IMR-90 (cell line): ENCODE results near the gene PTPN7. TPM values are rescaled to one million over a fixed set of nuclear protein-coding genes. Genes with fewer than 3 reads are reported as not detected.

Source experiments
- ATAC-seq: fragments of 200-7000 bp; cut with Tn5 transposase; 2 replicates; pipeline ENCODE4 v1.9.1; 2020; ENCODE audit warnings: low read depth, mild to moderate bottlenecking, moderate library complexity
- BruUV-seq: library from RNA; stranded (reverse); fragments of 400-500 nt; replicated peaks from 2 replicates; lab custom pipeline; 2021; lab: Mats Ljungman, UMichigan
- CTCF ChIA-PET: fragments of 300-600 bp; formaldehyde crosslinking; extraction: SDS; loops from one replicate; lab custom pipeline; 2021; ENCODE audit warnings: antibody characterized with exemption; lab: Yijun Ruan, JAX
- POLR2A ChIA-PET: fragments of 300-600 bp; sonication (Branson Sonifier 250); formaldehyde crosslinking; loops from one replicate; lab custom pipeline; 2022; ENCODE audit warnings: antibody characterized with exemption; ENCODE audit not compliant: unreplicated experiment; lab: Charles Lee
- DNase-seq: peaks from one replicate; pipeline ENCODE4 v3.0.0; 2013
- H2AFZ ChIP-seq: replicated peaks from 2 replicates; pipeline ENCODE3; 2013; ENCODE audit warnings: low read length, mild to moderate bottlenecking; ENCODE audit not compliant: poor library complexity
- H2AK5ac ChIP-seq: 2 replicates; pipeline ENCODE4 v1.6.1; 2013; ENCODE audit warnings: low read depth, low read length, inconsistent platforms
- H2AK9ac ChIP-seq: replicated peaks from 2 replicates; pipeline ENCODE3; 2013; ENCODE audit warnings: mild to moderate bottlenecking, low read depth, low read length, moderate library complexity; ENCODE audit not compliant: poor library complexity
- H2BK120ac ChIP-seq: 2 replicates; pipeline ENCODE4 v1.6.1; 2013; ENCODE audit warnings: low read depth, low read length, inconsistent platforms
- H2BK15ac ChIP-seq: 3 replicates; pipeline ENCODE4 v1.6.1; 2013; ENCODE audit warnings: low read depth, low read length, inconsistent platforms
- H2BK20ac ChIP-seq: 2 replicates; pipeline ENCODE4 v1.6.1; 2013; ENCODE audit warnings: low read depth, mild to moderate bottlenecking, inconsistent platforms, low read length, moderate library complexity
- H2BK5ac ChIP-seq: 2 replicates; pipeline ENCODE4 v1.6.1; 2013; ENCODE audit warnings: mild to moderate bottlenecking, low read depth, low read length, inconsistent platforms; ENCODE audit not compliant: poor library complexity, severe bottlenecking
- H3K14ac ChIP-seq: replicated peaks from 2 replicates; pipeline ENCODE4 v1.6.1; 2013; ENCODE audit warnings: low read depth, low read length, inconsistent platforms
- H3K18ac ChIP-seq: 2 replicates; pipeline ENCODE4 v1.6.1; 2013; ENCODE audit warnings: low read depth, low read length, control low read depth
- H3K23ac ChIP-seq: 2 replicates; pipeline ENCODE4 v1.6.1; 2013; ENCODE audit warnings: low read depth, low read length, inconsistent platforms
- H3K27ac ChIP-seq: 2 replicates; pipeline ENCODE4 v1.5.1; 2013; ENCODE audit warnings: mild to moderate bottlenecking, control low read depth, low read length; ENCODE audit not compliant: insufficient read depth
- H3K27me3 ChIP-seq: 2 replicates; pipeline ENCODE4 v1.6.1; 2013; ENCODE audit warnings: low read length; ENCODE audit not compliant: control insufficient read depth, insufficient read depth
- H3K36me3 ChIP-seq: 2 replicates; pipeline ENCODE4 v1.6.1; 2013; ENCODE audit warnings: low read length, mixed read lengths; ENCODE audit not compliant: control insufficient read depth, insufficient read depth
- H3K4ac ChIP-seq: 2 replicates; pipeline ENCODE4 v1.6.1; 2013; ENCODE audit warnings: low read depth, low read length, inconsistent platforms
- H3K4me1 ChIP-seq: 2 replicates; pipeline ENCODE4 v1.6.1; 2013; ENCODE audit warnings: low read length, mixed read lengths; ENCODE audit not compliant: control insufficient read depth, insufficient read depth
- H3K4me2 ChIP-seq: 2 replicates; pipeline ENCODE4 v1.6.1; 2013; ENCODE audit warnings: low read depth, mild to moderate bottlenecking, control low read depth, low read length, moderate library complexity
- H3K4me3 ChIP-seq: 2 replicates; pipeline ENCODE4 v1.5.1; 2013; ENCODE audit warnings: low read depth, mild to moderate bottlenecking, control low read depth, low read length, moderate library complexity; ENCODE audit not compliant: insufficient read depth
- H3K56ac ChIP-seq: 2 replicates; pipeline ENCODE4 v1.6.1; 2013; ENCODE audit warnings: low read length, inconsistent platforms; ENCODE audit not compliant: insufficient read depth; ENCODE audit errors: extremely low read depth
- H3K79me1 ChIP-seq, 2 experiments: 2 replicates each; pipeline ENCODE4 v1.6.1; 2013; ENCODE audit warnings: low read length in 2 of 2, inconsistent platforms in 1 of 2, low read depth in 1 of 2
- H3K9ac ChIP-seq: 2 replicates; pipeline ENCODE4 v1.6.1; 2013; ENCODE audit warnings: low read depth, low read length, control low read depth
- H3K9me1 ChIP-seq: 2 replicates; pipeline ENCODE4 v1.6.1; 2013; ENCODE audit warnings: low read length, inconsistent platforms; ENCODE audit not compliant: insufficient read depth
- H3K9me3 ChIP-seq: 2 replicates; pipeline ENCODE4 v1.6.1; 2013; ENCODE audit warnings: low read length; ENCODE audit not compliant: control insufficient read depth, insufficient read depth
- H4K20me1 ChIP-seq: 2 replicates; pipeline ENCODE4 v1.6.1; 2013; ENCODE audit warnings: low read length, inconsistent platforms; ENCODE audit not compliant: insufficient read depth
- H4K5ac ChIP-seq: 2 replicates; pipeline ENCODE4 v1.6.1; 2013; ENCODE audit warnings: mild to moderate bottlenecking, low read depth, low read length, control low read depth
- H4K8ac ChIP-seq, 2 experiments: 2 replicates each; pipeline ENCODE4 v1.6.1; 2013; ENCODE audit warnings: low read depth in 2 of 2, low read length in 2 of 2, control low read depth in 1 of 2, inconsistent platforms in 1 of 2
- H4K91ac ChIP-seq: 2 replicates; pipeline ENCODE4 v1.6.1; 2013; ENCODE audit warnings: low read depth, low read length, inconsistent platforms; ENCODE audit not compliant: insufficient read depth
- CEBPB ChIP-seq: IDR thresholded peaks from 2 replicates; pipeline ENCODE4 v1.6.1; 2012; ENCODE audit warnings: low read depth, low read length, improper control_type of control experiment
- ELK1 ChIP-seq: fragments of 150-350 bp; IDR thresholded peaks from 2 replicates; pipeline ENCODE4 v1.6.1; 2016; ENCODE audit warnings: low read depth, mild to moderate bottlenecking, low read length, moderate library complexity, borderline replicate concordance
- MAFK ChIP-seq: IDR thresholded peaks from 2 replicates; pipeline ENCODE4 v1.6.1; 2012; ENCODE audit warnings: low read depth, low read length, improper control_type of control experiment
- RAD21 ChIP-seq: IDR thresholded peaks from 2 replicates; pipeline ENCODE4 v1.6.1; 2012; ENCODE audit warnings: low read length, improper control_type of control experiment
- RFX5 ChIP-seq: IDR thresholded peaks from 2 replicates; pipeline ENCODE4 v1.8.0; 2012; ENCODE audit warnings: low read depth, mild to moderate bottlenecking, low read length, moderate library complexity
- WGBS, 2 experiments: methylation state at CpG; one replicate each; pipeline versions ENCODE4 v1.1.5 to v1.1.7; 2013; ENCODE audit warnings: missing lambda C conversion rate in 2 of 2; ENCODE audit not compliant: insufficient read length in 1 of 2; ENCODE audit errors: extremely low coverage in 2 of 2; 5-methylcytosine and 5-hydroxymethylcytosine counted together
- dilution Hi-C: fragments of 300-500 bp; cut with HindIII; formaldehyde crosslinking; loops from one replicate; pipeline ENCODE4 v1.14.3; 2018; ENCODE audit warnings: low sequenced_read_pairs; ENCODE audit not compliant: unreplicated experiment
- in situ Hi-C: fragments of 300-500 bp; cut with MboI; formaldehyde crosslinking; loops from 3 replicates; pipeline ENCODE4 v1.14.3; 2019; ENCODE audit warnings: low sequenced_read_pairs, inconsistent platforms, mixed read lengths
- intact Hi-C: fragments of 100-400 bp; cut with micrococcal nuclease; formaldehyde crosslinking; loops from 2 replicates; pipeline ENCODE4 v1.10.0; 2022
- polyA plus RNA-seq, 3 experiments: library from polyadenylated mRNA; depleted of rRNA; stranded (reverse); fragments of >200 nt; gene quantifications; 2 replicates each; pipeline ENCODE4 v1.2.3, GENCODE V29; 2012; ENCODE audit warnings: low replicate concordance in 1 of 3
- total RNA-seq: library from RNA; depleted of rRNA; stranded (reverse); fragments of >200 nt; gene quantifications from 2 replicates; pipeline ENCODE4 v1.2.3, GENCODE V29; 2012

PTPN7 gene
- total and polyA plus RNA-seq, 2 of the 4 experiments (the other 2 are of a cell fraction): 0.05 TPM; not detected in 1

- no TSS peak for BruUV-seq
- no peaks in the 10 kb centered on the region for H3K79me1 ChIP-seq
- no peak overlapping the region for H2BK20ac ChIP-seq
- H3K4me3 ChIP-seq: no peak overlapping the region
- H3K9me3 ChIP-seq: no peaks in the 10 kb centered on the region
- no peak overlapping the region for H3K27ac ChIP-seq
- H3K27me3 ChIP-seq: peaks cover 24% of the 10 kb centered on the region
- H3K4me2 ChIP-seq: no peak overlapping the region
- WGBS, 2 experiments: no CpG with 5 or more reads among the region's 10 CpGs
- no peak overlapping the region for H4K8ac ChIP-seq
- H3K14ac ChIP-seq: no peak overlapping the region
- TF ChIP-seq ELK1 (no peak), RAD21 (no peak), CEBPB (no peak), RFX5 (no peak), MAFK (no peak)
- H3K9me1 ChIP-seq: no peaks in the 10 kb centered on the region
- H3K36me3 ChIP-seq: no peaks in the 10 kb centered on the region
- in situ Hi-C loops: no loop called here
- H2BK15ac ChIP-seq: no peak overlapping the region
- intact Hi-C loops: no loop called here
- ChIA-PET CTCF (no interaction called here), POLR2A (no interaction called here)
- no peak overlapping the region for H2AFZ ChIP-seq
- no peak for ATAC-seq
- H4K91ac ChIP-seq: no peak overlapping the region
- no peak overlapping the region for H3K4ac ChIP-seq
- H3K4me1 ChIP-seq: no peaks in the 10 kb centered on the region
- dilution Hi-C loops: no loop called here
- no peak overlapping the region for H2AK5ac ChIP-seq
- no peak overlapping the region for H3K56ac ChIP-seq
- H3K18ac ChIP-seq: no peak overlapping the region
- no peak overlapping the region for H3K23ac ChIP-seq
- H3K9ac ChIP-seq: no peak overlapping the region
- H2AK9ac ChIP-seq: no peak overlapping the region
- no peak overlapping the region for H2BK120ac ChIP-seq
- no peak overlapping the region for H4K5ac ChIP-seq
- no peaks in the 10 kb centered on the region for H4K20me1 ChIP-seq
- no peak for DNase-seq
- no peak overlapping the region for H2BK5ac ChIP-seq
Measured at GRCh38 chr1:202157945-202158344, 2.5 kb downstream of the PTPN7 start.
